Measurements from ENCODE around the gene GRHL1. TPM values are rescaled to one million over a fixed set of nuclear protein-coding genes. Genes with fewer than 3 reads are reported as not detected.

Gene GRHL1
- total and polyA plus RNA-seq, 5 donors, result 0.81 to 5.7 (median 2.6) TPM

GRCh38 chr2:9973690-9974089, 22.2 kb downstream of the GRHL1 start:
- 73% methylated on average over 6 of the region's 6 CpGs for WGBS
- no peak overlapping the region for H3K27ac ChIP-seq (ENCODE audit: low read length)
- no peak for ATAC-seq
- DNase-seq, result no peak
- H3K4me1 ChIP-seq (ENCODE audit: control insufficient read depth, insufficient read depth, low read length), result peaks cover 3% of the 10 kb centered on the region
- H3K9me3 ChIP-seq (ENCODE audit: control insufficient read depth, low read length), result no peaks in the 10 kb centered on the region
- no peaks in the 10 kb centered on the region for H3K27me3 ChIP-seq (ENCODE audit: control insufficient read depth, insufficient read depth)
- intact Hi-C loops (cut with DNase I), result no loop called here
- H3K4me3 ChIP-seq (ENCODE audit: low read length), result no peak overlapping the region

GRCh38 chr2:9974343-9974742, 22.9 kb downstream of the GRHL1 start:
- peak in 1 of 2 donors; percentile 65 for ATAC-seq
- WGBS, result 58% methylated on average over 4 of the region's 4 CpGs
- intact Hi-C loops (cut with DNase I), result no loop called here

GRCh38 chr2:9975328-9975727, 23.8 kb downstream of the GRHL1 start:
- no peak overlapping the region for H3K4me3 ChIP-seq (ENCODE audit: low read length)
- DNase-seq (no peak), ATAC-seq (no peak)
- no peak overlapping the region for H3K27ac ChIP-seq (ENCODE audit: low read length)
- no peaks in the 10 kb centered on the region for H3K9me3 ChIP-seq (ENCODE audit: control insufficient read depth, low read length)
- WGBS, result 77% methylated on average over 10 of the region's 10 CpGs
- H3K4me1 ChIP-seq (ENCODE audit: control insufficient read depth, insufficient read depth, low read length), result peaks cover 3% of the 10 kb centered on the region
- intact Hi-C loops (cut with DNase I), result no loop called here
- no peaks in the 10 kb centered on the region for H3K27me3 ChIP-seq (ENCODE audit: control insufficient read depth, insufficient read depth)

More at GRCh38 chr2:9974343-9974742, 22.9 kb downstream of the GRHL1 start:
- no peak overlapping the region for H3K4me3 ChIP-seq (ENCODE audit: low read length)
- H3K4me1 ChIP-seq (ENCODE audit: control insufficient read depth, insufficient read depth, low read length), result peaks cover 3% of the 10 kb centered on the region
- H3K27ac ChIP-seq (ENCODE audit: low read length), result no peak overlapping the region
- no peak for DNase-seq
- H3K27me3 ChIP-seq (ENCODE audit: control insufficient read depth, insufficient read depth), result no peaks in the 10 kb centered on the region
- no peaks in the 10 kb centered on the region for H3K9me3 ChIP-seq (ENCODE audit: control insufficient read depth, low read length)

GRCh38 chr2:9975805-9976447, 24.4 kb downstream of the GRHL1 start:
- Histone ChIP-seq H3K4me3 (ENCODE audit: low read length) (no peak overlapping the region), H3K4me1 (ENCODE audit: control insufficient read depth, insufficient read depth, low read length) (peaks cover 3% of the 10 kb centered on the region), H3K27me3 (ENCODE audit: control insufficient read depth, insufficient read depth) (no peaks in the 10 kb centered on the region), H3K27ac (ENCODE audit: low read length) (no peak overlapping the region), H3K9me3 (ENCODE audit: control insufficient read depth, low read length) (no peaks in the 10 kb centered on the region)
- 54% methylated on average over 9 of the region's 9 CpGs for WGBS
- intact Hi-C loops (cut with DNase I), result no loop called here
- ATAC-seq (peak; percentile 53 to 89), DNase-seq (no peak)

- ATAC-seq, result no peak
- H3K27me3 ChIP-seq (ENCODE audit: control insufficient read depth, insufficient read depth), result no peaks in the 10 kb centered on the region
- H3K4me3 ChIP-seq (ENCODE audit: low read length), result no peak overlapping the region
- DNase-seq, result no peak
- WGBS, result 83% methylated on average over 6 of the region's 6 CpGs
- peaks cover 3% of the 10 kb centered on the region for H3K4me1 ChIP-seq (ENCODE audit: control insufficient read depth, insufficient read depth, low read length)
- no peak overlapping the region for H3K27ac ChIP-seq (ENCODE audit: low read length)
- intact Hi-C loops (cut with DNase I), result loop anchor here in 2 of 4 donors (5.0 to 10.0 kb wide), 2 partner anchors 67 to 75 kb away; no protein-coding TSS in a partner anchor
- H3K9me3 ChIP-seq (ENCODE audit: control insufficient read depth, low read length), result no peaks in the 10 kb centered on the region
Observed at GRCh38 chr2:9979977-9980376, 28.5 kb downstream of the GRHL1 start.

- Histone ChIP-seq H3K9me3 (ENCODE audit: control insufficient read depth, low read length) (no peaks in the 10 kb centered on the region), H3K27me3 (ENCODE audit: control insufficient read depth, insufficient read depth) (no peaks in the 10 kb centered on the region), H3K4me3 (ENCODE audit: low read length) (no peak overlapping the region), H3K27ac (ENCODE audit: low read length) (no peak overlapping the region), H3K4me1 (ENCODE audit: control insufficient read depth, insufficient read depth, low read length) (peaks cover 3% of the 10 kb centered on the region)
- no peak for ATAC-seq
- WGBS, result 93% methylated on average over 2 of the region's 2 CpGs
- intact Hi-C loops (cut with DNase I), result loop anchor here in 2 of 4 donors (5.0 to 10.0 kb wide), 2 partner anchors 67 to 74 kb away; no protein-coding TSS in a partner anchor
- DNase-seq, result no peak
Observed at GRCh38 chr2:9980520-9980919, 29.0 kb downstream of the GRHL1 start.

GRCh38 chr2:9981655-9982054, 30.2 kb downstream of the GRHL1 start:
- no peaks in the 10 kb centered on the region for H3K27me3 ChIP-seq (ENCODE audit: control insufficient read depth, insufficient read depth)
- no peak overlapping the region for H3K4me3 ChIP-seq (ENCODE audit: low read length)
- no peaks in the 10 kb centered on the region for H3K4me1 ChIP-seq (ENCODE audit: control insufficient read depth, insufficient read depth, low read length)
- ATAC-seq, result no peak
- no peak for DNase-seq
- no peak overlapping the region for H3K27ac ChIP-seq (ENCODE audit: low read length)
- intact Hi-C loops (cut with DNase I), result loop anchor here in 2 of 4 donors (5.0 to 10.0 kb wide), 2 partner anchors 66 to 73 kb away; no protein-coding TSS in a partner anchor
- WGBS, result 91% methylated on average over 3 of the region's 3 CpGs
- no peaks in the 10 kb centered on the region for H3K9me3 ChIP-seq (ENCODE audit: control insufficient read depth, low read length)

- 53% methylated on average over 8 of the region's 8 CpGs for WGBS
- DNase-seq (no peak), ATAC-seq (peak; percentile 58 to 82)
- Histone ChIP-seq H3K9me3 (ENCODE audit: control insufficient read depth, low read length) (no peaks in the 10 kb centered on the region), H3K27ac (ENCODE audit: low read length) (no peak overlapping the region), H3K4me1 (ENCODE audit: control insufficient read depth, insufficient read depth, low read length) (no peaks in the 10 kb centered on the region), H3K27me3 (ENCODE audit: control insufficient read depth, insufficient read depth) (no peaks in the 10 kb centered on the region), H3K4me3 (ENCODE audit: low read length) (no peak overlapping the region)
- intact Hi-C loops (cut with DNase I), result loop anchor here in 2 of 4 donors (5.0 to 10.0 kb wide), 2 partner anchors 65 to 73 kb away; no protein-coding TSS in a partner anchor
Observed at GRCh38 chr2:9982248-9982647, 30.8 kb downstream of the GRHL1 start.

- Histone ChIP-seq H3K27me3 (ENCODE audit: control insufficient read depth, insufficient read depth) (no peaks in the 10 kb centered on the region), H3K4me3 (ENCODE audit: low read length) (no peak overlapping the region), H3K9me3 (ENCODE audit: control insufficient read depth, low read length) (no peaks in the 10 kb centered on the region), H3K4me1 (ENCODE audit: control insufficient read depth, insufficient read depth, low read length) (no peaks in the 10 kb centered on the region), H3K27ac (ENCODE audit: low read length) (no peak overlapping the region)
- 91% methylated on average over 10 of the region's 10 CpGs for WGBS
- ATAC-seq (no peak), DNase-seq (no peak)
- intact Hi-C loops (cut with DNase I), result loop anchor here in 2 of 4 donors (5.0 to 10.0 kb wide), 2 partner anchors 64 to 72 kb away; no protein-coding TSS in a partner anchor
Observed at GRCh38 chr2:9982891-9983290, 31.4 kb downstream of the GRHL1 start.

GRCh38 chr2:9983401-9984216, 32.1 kb downstream of the GRHL1 start:
- no peaks in the 10 kb centered on the region for H3K4me1 ChIP-seq (ENCODE audit: control insufficient read depth, insufficient read depth, low read length)
- H3K27me3 ChIP-seq (ENCODE audit: control insufficient read depth, insufficient read depth), result no peaks in the 10 kb centered on the region
- intact Hi-C loops (cut with DNase I), result loop anchor here in 3 of 4 donors (2.0 to 10.0 kb wide), 3 partner anchors 64 to 71 kb away; no protein-coding TSS in a partner anchor
- H3K4me3 ChIP-seq (ENCODE audit: low read length), result no peak overlapping the region
- ATAC-seq (no peak), DNase-seq (no peak)
- WGBS, result 56% methylated on average over 15 of the region's 15 CpGs
- H3K9me3 ChIP-seq (ENCODE audit: control insufficient read depth, low read length), result no peaks in the 10 kb centered on the region
- H3K27ac ChIP-seq (ENCODE audit: low read length), result no peak overlapping the region

- DNase-seq (no peak), ATAC-seq (peak; percentile 48 to 60)
- Histone ChIP-seq H3K4me3 (ENCODE audit: low read length) (no peak overlapping the region), H3K9me3 (ENCODE audit: control insufficient read depth, low read length) (no peaks in the 10 kb centered on the region), H3K27ac (ENCODE audit: low read length) (no peak overlapping the region), H3K4me1 (ENCODE audit: control insufficient read depth, insufficient read depth, low read length) (no peaks in the 10 kb centered on the region), H3K27me3 (ENCODE audit: control insufficient read depth, insufficient read depth) (no peaks in the 10 kb centered on the region)
- WGBS, result 20% methylated on average over 7 of the region's 7 CpGs
- intact Hi-C loops (cut with DNase I), result loop anchor here in 3 of 4 donors (2.0 to 10.0 kb wide), 3 partner anchors 63 to 71 kb away; no protein-coding TSS in a partner anchor
Observed at GRCh38 chr2:9984217-9984739, 32.8 kb downstream of the GRHL1 start.

All from right cardiac atrium (tissue), 5 donors.